ENCODE measurements around the gene RHNO1.

Gene RHNO1

DNA sequence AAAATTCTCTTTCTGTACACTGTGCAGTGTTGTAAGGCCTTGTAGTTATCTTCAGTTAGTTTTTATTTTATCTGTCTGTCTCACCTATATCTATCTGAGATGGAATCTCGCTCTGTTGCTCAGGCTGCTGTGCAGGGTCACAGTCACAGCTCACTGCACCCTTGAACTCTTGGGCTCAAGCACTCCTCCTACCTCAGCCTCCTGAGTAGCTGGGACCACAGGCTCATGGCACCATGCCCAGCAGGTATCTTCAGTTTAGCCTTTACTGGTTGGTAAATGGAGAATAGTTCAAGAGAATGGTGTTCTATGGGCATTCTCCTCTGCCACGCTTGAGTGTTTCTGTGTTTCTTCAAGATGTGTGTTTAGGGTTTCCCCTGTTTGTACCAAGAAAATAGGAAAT, 27.2 kb downstream of the RHNO1 start:
- DNase-seq: no peak

DNA sequence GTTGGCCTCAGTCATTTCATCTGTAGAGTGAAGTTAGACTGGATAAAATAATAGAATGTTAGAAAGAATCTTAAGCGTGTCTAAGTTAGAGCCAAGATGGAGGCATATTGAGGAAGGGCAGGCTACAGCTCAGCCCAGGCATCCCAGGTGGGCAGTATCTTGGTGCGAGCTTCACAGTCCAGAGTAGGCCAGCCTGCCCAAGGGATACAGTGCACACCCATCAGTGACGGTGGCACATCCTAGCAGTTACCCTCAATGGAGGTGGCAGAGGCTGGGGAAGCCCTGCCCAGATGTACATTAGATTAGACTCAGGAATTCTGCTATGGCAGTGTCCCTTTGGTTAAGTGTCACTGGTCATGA, 35.2 kb downstream of the RHNO1 start:
- DNase-seq: no peak

DNA sequence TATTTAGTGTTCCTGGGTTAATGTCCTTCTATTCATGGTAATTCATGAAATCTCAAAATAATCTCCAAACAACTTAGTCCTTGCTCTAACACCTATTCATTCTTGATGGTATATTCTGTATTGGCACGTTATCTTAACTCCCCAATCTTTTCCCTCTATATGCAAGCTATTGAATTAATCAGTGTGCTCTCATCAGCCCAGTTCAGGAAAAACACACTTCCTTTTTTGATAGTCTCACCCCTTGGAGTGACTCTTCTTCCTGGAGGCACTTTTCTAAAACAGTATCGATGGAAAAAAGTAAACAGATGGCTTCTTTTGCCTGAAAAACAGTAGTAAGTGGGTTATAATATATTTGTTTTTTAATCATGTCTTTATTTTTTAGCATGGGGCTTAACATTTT, 42.2 kb downstream of the RHNO1 start:
- no peak for DNase-seq

DNA sequence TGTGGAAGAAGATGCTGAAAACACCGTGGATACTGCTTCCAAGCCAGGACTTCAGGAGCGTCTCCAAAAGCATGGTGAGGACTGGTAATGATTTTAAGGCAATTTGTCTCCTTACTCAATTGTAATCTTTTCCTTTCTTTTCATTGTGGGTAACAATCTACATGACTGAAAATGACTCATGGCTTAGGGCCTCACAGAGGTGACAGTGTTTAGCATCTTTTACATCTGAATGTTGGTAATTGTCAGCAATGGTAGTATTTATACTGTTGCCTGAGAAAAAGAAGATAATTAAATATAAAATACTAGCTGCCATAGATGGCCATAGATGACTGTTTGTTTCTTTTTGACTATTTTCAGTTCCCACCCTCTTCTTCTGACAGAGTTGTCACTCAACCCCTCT, 45.3 kb downstream of the RHNO1 start:
- no peak for DNase-seq

DNA sequence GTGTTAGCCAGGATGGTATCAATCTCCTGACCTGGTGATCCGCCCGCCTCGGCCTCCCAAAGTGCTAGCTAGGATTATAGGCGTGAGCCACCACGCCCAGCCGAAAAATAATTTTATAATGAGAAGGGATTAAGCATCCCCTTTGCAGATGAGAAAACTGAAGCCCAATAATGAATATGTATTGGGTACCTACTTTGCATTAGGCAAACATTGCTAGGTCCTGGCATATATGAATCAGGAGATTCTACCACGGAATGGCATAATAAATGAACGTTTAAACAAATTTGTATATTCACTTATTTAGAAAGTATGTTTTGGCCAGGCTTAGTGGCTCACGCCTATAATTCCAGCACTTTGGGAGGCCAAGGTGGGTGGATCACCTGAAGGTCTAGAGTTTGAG, 46.0 kb downstream of the RHNO1 start:
- no peak for DNase-seq

DNA sequence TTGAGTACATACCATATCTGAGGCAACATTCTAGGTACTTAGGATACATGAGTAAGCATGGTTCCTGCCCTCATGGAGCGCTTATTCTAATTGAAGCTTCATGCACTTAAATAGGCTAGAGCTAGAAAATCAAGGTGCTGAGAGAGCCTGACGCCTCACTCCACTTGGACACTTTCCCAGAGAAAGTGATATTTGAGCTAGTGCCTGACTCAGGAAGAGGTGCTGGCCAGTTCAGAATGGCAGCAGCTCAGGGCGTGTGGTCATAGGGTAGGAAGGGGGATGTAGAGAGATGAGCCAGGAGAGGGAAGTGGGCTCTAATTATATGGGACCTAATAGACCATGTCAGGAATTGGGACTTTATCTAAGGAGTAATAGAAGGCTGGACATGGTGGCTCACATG, 47.0 kb downstream of the RHNO1 start:
- no peak for DNase-seq

DNA sequence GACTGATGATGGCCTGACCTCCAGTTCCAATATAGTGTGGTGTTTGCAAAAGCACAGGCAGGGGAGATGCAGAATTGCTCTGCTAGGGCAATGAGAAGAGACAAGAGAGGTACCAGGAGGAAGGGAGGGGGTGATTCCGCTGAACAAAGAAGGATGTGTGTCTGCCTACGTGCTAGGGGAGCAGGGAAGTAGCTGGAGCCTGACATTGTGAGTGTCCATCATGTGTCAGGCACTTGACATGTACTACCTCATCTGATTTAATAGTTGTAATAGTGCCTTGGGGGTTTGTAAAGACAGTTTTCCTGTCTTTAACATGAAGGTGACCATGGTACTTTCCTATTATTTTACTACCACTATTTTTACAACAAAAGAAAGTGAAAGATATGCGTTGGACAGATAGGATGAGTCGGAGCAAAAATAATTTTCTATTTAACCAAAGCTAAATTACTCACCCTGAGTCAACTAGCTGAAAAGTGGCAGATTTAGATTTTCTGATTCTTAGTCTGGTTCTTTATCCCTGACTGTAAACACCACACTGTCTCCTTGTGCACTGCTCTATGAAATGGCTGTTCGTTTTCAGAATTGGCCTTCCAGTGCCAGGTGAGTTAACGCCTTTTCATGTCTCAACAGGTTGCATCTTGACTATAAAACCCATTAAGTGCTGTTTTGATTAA, 48.4 kb downstream of the RHNO1 start:
- DNase-seq: no peak

DNA sequence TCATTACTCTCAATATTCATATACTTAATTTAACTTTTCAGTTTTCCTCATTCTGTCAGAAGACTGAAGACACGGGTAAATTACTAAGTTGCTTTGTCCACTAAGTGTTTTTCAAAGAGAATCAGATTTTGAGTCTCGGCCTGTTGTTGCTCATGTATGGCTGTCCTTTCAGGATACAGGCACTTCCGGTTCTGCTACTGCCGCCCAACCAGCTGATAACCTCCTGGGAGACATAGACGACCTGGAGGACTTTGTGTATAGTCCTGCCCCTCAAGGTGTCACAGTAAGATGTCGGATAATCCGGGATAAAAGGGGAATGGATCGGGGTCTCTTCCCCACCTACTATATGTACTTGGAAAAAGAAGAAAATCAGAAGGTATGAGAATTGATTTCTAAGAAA, 53.8 kb downstream of the RHNO1 start:
- DNase-seq: no peak

DNA sequence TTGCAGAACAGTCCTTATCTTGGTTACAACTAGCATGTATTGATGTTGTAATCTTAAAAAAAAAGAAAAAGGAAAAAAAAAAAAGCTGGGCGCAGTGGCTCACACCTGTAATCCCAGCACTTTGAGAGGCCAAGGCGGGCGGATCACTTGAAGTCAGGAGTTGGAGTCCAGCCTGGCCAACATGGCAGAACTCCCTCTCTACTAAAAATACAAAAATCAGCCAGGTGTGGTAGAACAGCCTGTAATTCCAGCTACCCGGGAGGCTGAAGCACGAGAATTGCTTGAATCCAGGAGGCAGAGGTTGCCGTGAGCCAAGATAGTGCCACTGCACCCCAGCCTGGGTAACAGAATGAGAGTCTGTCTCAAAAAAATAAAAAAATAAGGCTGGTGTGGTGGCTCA, 56.6 kb downstream of the RHNO1 start:
- no peak for DNase-seq

DNA sequence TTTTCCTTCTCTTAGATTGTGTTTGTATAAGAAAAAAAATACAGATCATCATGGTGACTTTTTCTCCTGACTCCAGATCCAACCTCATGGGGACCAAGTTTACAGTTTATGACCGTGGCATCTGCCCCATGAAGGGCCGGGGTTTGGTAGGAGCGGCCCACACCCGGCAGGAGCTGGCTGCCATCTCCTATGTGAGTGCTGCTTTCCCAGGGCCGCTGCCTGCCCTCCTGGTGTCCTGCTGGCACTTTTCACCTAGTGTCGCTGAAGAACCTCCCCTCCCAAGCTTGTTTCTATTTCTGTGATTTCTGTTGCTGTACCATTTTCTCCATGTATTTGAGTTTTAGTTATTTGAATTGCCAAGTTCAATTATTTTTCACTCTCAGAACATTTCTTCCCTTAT, 57.3 kb downstream of the RHNO1 start:
- DNase-seq: no peak

DNA sequence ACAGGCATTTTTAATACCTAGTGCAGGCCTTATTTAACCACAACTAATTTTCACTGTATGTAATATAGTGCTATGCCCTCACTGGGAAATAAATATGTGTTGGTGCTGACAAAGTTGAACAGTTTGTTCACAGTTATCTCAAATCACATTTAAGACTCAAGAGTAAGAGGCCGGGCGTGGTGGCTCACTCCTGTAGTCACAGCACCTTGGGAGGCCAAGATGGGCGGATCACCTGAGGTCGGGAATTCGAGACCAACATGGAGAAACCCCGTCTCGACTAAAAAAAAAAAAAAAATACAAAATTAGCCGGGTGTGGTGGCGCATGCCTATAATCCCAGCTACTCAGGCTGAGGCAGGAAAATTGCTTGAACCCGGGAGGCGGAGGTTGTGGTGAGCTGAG, 59.3 kb downstream of the RHNO1 start:
- no peak for DNase-seq

DNA sequence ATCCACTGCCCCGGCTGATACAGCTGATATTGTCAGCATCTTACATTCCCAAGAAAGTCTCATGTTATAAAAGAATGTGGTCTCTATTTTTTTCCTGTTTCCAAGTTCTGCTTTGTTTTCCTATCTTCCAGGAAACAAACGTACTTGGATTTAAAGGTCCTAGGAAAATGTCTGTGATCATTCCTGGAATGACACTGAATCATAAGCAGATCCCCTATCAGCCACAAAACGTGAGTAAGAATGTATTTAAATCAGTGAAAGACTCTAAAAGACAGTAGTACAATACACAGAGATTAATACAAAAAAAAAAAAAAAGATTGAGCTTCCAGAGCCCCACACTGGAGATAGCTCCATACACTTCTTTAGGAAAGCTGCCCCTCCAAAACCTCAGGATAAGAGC, 60.5 kb downstream of the RHNO1 start:
- DNase-seq: no peak
